ENCODE results near the gene ANKRD50. TPM values are rescaled to one million over a fixed set of nuclear protein-coding genes. Genes with fewer than 3 reads are reported as not detected.

ANKRD50 gene
- total RNA-seq, 1 donor from 2014 or later, result 26.9 TPM

- H3K4me3 Mint-ChIP-seq, result no peak overlapping the region
- peaks cover 54% of the 10 kb centered on the region for H3K36me3 Mint-ChIP-seq (ENCODE audit: low read depth)
- no peak for DNase-seq (ENCODE audit: low read depth, low spot score)
- TF ChIP-seq, protein P1, sequence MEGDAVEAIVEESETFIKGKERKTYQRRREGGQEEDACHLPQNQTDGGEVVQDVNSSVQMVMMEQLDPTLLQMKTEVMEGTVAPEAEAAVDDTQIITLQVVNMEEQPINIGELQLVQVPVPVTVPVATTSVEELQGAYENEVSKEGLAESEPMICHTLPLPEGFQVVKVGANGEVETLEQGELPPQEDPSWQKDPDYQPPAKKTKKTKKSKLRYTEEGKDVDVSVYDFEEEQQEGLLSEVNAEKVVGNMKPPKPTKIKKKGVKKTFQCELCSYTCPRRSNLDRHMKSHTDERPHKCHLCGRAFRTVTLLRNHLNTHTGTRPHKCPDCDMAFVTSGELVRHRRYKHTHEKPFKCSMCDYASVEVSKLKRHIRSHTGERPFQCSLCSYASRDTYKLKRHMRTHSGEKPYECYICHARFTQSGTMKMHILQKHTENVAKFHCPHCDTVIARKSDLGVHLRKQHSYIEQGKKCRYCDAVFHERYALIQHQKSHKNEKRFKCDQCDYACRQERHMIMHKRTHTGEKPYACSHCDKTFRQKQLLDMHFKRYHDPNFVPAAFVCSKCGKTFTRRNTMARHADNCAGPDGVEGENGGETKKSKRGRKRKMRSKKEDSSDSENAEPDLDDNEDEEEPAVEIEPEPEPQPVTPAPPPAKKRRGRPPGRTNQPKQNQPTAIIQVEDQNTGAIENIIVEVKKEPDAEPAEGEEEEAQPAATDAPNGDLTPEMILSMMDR (conservative IDR thresholded peaks at IDR 0.05), result no peak
- H3K27ac Mint-ChIP-seq (ENCODE audit: unreplicated experiment), result no peak overlapping the region
- H3K9me3 Mint-ChIP-seq, result peaks cover 16% of the 10 kb centered on the region
- no peaks in the 10 kb centered on the region for H3K27me3 Mint-ChIP-seq (ENCODE audit: low read depth)
- peaks cover 5% of the 10 kb centered on the region for H3K4me1 Mint-ChIP-seq
Measured at GRCh38 chr4:124694946-124695598, 17.5 kb downstream of the ANKRD50 start.

- H3K27me3 Mint-ChIP-seq (ENCODE audit: low read depth), result no peaks in the 10 kb centered on the region
- H3K27ac Mint-ChIP-seq (ENCODE audit: unreplicated experiment), result no peak overlapping the region
- no peak for DNase-seq (ENCODE audit: low read depth, low spot score)
- H3K4me3 Mint-ChIP-seq, result no peak overlapping the region
- H3K9me3 Mint-ChIP-seq, result peaks cover 16% of the 10 kb centered on the region
- H3K36me3 Mint-ChIP-seq (ENCODE audit: low read depth), result peaks cover 58% of the 10 kb centered on the region
- peaks cover 5% of the 10 kb centered on the region for H3K4me1 Mint-ChIP-seq
- TF ChIP-seq, protein P1 (conservative IDR thresholded peaks at IDR 0.05), result no peak
Measured at GRCh38 chr4:124694306-124694705, 18.2 kb downstream of the ANKRD50 start.

DNA sequence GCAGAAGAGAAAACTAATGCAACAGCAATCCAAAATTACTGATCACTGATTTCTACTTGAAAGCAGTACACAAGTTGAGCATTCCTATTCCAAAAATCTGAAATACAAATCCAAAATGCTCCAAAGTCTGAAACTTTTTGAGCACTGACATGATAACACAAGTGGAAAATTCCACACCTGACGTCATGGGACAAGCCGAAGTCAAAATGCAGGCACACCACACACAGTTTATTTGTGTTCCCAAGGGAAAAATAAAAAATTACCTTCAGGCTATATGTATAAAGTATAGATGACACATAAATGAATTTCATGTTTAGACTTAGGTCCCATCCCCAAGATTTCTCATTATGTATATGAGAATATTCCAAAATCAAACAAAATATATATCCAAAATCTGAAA lies 20.7 kb downstream of the ANKRD50 start:
- H3K9me3 Mint-ChIP-seq, result peaks cover 11% of the 10 kb centered on the region
- H3K4me3 Mint-ChIP-seq, result no peak overlapping the region
- no peaks in the 10 kb centered on the region for H3K27me3 Mint-ChIP-seq (ENCODE audit: low read depth)
- peaks cover 59% of the 10 kb centered on the region for H3K36me3 Mint-ChIP-seq (ENCODE audit: low read depth)
- TF ChIP-seq, protein P1 (conservative IDR thresholded peaks at IDR 0.05), result no peak
- no peak overlapping the region for H3K27ac Mint-ChIP-seq (ENCODE audit: unreplicated experiment)
- DNase-seq (ENCODE audit: low read depth, low spot score), result no peak
- peaks cover 9% of the 10 kb centered on the region for H3K4me1 Mint-ChIP-seq

- TF ChIP-seq, protein P1 (conservative IDR thresholded peaks at IDR 0.05), result no peak
- Mint-ChIP-seq H3K9me3 (peaks cover 10% of the 10 kb centered on the region), H3K4me3 (no peak overlapping the region), H3K27me3 (ENCODE audit: low read depth) (no peaks in the 10 kb centered on the region), H3K36me3 (ENCODE audit: low read depth) (peaks cover 48% of the 10 kb centered on the region), H3K27ac (ENCODE audit: unreplicated experiment) (peak overlapping the region; percentile 67), H3K4me1 (peaks cover 20% of the 10 kb centered on the region)
- DNase-seq (ENCODE audit: low read depth, low spot score), result no peak
Measured at GRCh38 chr4:124686279-124686678, 26.3 kb downstream of the ANKRD50 start.

- no peaks in the 10 kb centered on the region for H3K27me3 Mint-ChIP-seq (ENCODE audit: low read depth)
- peaks cover 46% of the 10 kb centered on the region for H3K36me3 Mint-ChIP-seq (ENCODE audit: low read depth)
- H3K27ac Mint-ChIP-seq (ENCODE audit: unreplicated experiment), result no peak overlapping the region
- TF ChIP-seq, protein P1 (conservative IDR thresholded peaks at IDR 0.05), result no peak
- no peak for DNase-seq (ENCODE audit: low read depth, low spot score)
- H3K4me1 Mint-ChIP-seq, result peaks cover 20% of the 10 kb centered on the region
- H3K9me3 Mint-ChIP-seq, result peaks cover 10% of the 10 kb centered on the region
- no peak overlapping the region for H3K4me3 Mint-ChIP-seq
Measured at GRCh38 chr4:124685851-124686250, 26.7 kb downstream of the ANKRD50 start.

All from neural crest cell (in vitro differentiated cells).